NCI-H69 (cell line): ENCODE data around the gene DYRK1A.
A peak's percentile ranks its signal among the peaks of the same experiment; 100 is the strongest.

Experiments used
- DNase-seq: peaks from one replicate; lab custom pipeline; 2025; lab: John Stamatoyannopoulos, UW

DYRK1A gene

GRCh38 chr21:37365517-37366481 is 774 bp upstream of the DYRK1A start:
- DNase-seq, result no peak

- peak; percentile 63 for DNase-seq
Observed at GRCh38 chr21:37367336-37367702, 746 bp downstream of the DYRK1A start.

GRCh38 chr21:37367703-37368540 is 1.3 kb downstream of the DYRK1A start:
- DNase-seq, result peak; percentile 63

GRCh38 chr21:37368541-37369279 is 2.1 kb downstream of the DYRK1A start:
- peak; percentile 53 for DNase-seq

GRCh38 chr21:37369307-37369854 is 2.8 kb downstream of the DYRK1A start:
- peak; percentile 17 for DNase-seq

GRCh38 chr21:37370152-37371040 is 3.8 kb downstream of the DYRK1A start:
- DNase-seq, result peak; percentile 34

GRCh38 chr21:37371041-37371397 is 4.4 kb downstream of the DYRK1A start:
- DNase-seq, result no peak

GRCh38 chr21:37372127-37372731 is 5.7 kb downstream of the DYRK1A start:
- DNase-seq, result no peak

GRCh38 chr21:37372951-37373350 is 6.4 kb downstream of the DYRK1A start:
- DNase-seq, result no peak

- DNase-seq, result no peak
Observed at GRCh38 chr21:37373539-37373938, 7.0 kb downstream of the DYRK1A start.

- no peak for DNase-seq
Observed at GRCh38 chr21:37374027-37374426, 7.5 kb downstream of the DYRK1A start.

- peak; percentile 55 for DNase-seq
Observed at GRCh38 chr21:37375866-37376574, 9.4 kb downstream of the DYRK1A start.

- DNase-seq, result no peak
Observed at GRCh38 chr21:37378700-37379139, 12.1 kb downstream of the DYRK1A start.

GRCh38 chr21:37380349-37381323 is 14.1 kb downstream of the DYRK1A start:
- peak; percentile 39 for DNase-seq

GRCh38 chr21:37381883-37382585 is 15.5 kb downstream of the DYRK1A start:
- no peak for DNase-seq

- no peak for DNase-seq
Observed at GRCh38 chr21:37383086-37383485, 16.5 kb downstream of the DYRK1A start.

GRCh38 chr21:37383784-37384311 is 17.3 kb downstream of the DYRK1A start:
- DNase-seq, result no peak

- no peak for DNase-seq
Observed at GRCh38 chr21:37384416-37384815, 17.8 kb downstream of the DYRK1A start.
